Muscle of leg (tissue), 11 donors: ENCODE measurements around the gene API5. TPM values are rescaled to one million over a fixed set of nuclear protein-coding genes. Genes with fewer than 3 reads are reported as not detected.

Source experiments
- DNase-seq: peaks from one replicate; pipeline ENCODE4 v3.0.0; 2013
- H3K27ac ChIP-seq: one replicate; pipeline ENCODE4 v1.5.1; 2013; ENCODE audit warnings: mild to moderate bottlenecking, low read length, control low read depth
- H3K27me3 ChIP-seq: one replicate; pipeline ENCODE4 v1.6.1; 2013; ENCODE audit warnings: low read length; ENCODE audit not compliant: control insufficient read depth, insufficient read depth
- H3K36me3 ChIP-seq: one replicate; pipeline ENCODE4 v1.6.1; 2013; ENCODE audit warnings: low read length; ENCODE audit not compliant: control insufficient read depth, insufficient read depth
- H3K4me1 ChIP-seq: one replicate; pipeline ENCODE4 v1.6.1; 2013; ENCODE audit warnings: low read length; ENCODE audit not compliant: control insufficient read depth, insufficient read depth
- H3K4me3 ChIP-seq: one replicate; pipeline ENCODE4 v1.5.1; 2013; ENCODE audit warnings: low read length, control low read depth
- H3K9me3 ChIP-seq: replicated peaks from 2 replicates; pipeline ENCODE4 v1.6.1; 2013; ENCODE audit warnings: low read depth, low read length; ENCODE audit not compliant: control insufficient read depth
- WGBS: methylation state at CpG from one replicate; pipeline ENCODE4 v1.1.5; 2013; ENCODE audit warnings: missing lambda C conversion rate; ENCODE audit not compliant: insufficient coverage; 5-methylcytosine and 5-hydroxymethylcytosine counted together
- polyA plus RNA-seq, 8 donors: library from polyadenylated mRNA; unstranded; fragments of 120-200 nt; gene quantifications; one replicate each; pipeline versions ENCODE4 v1.2.1 to v1.2.3, GENCODE V29; 2013; ENCODE audit warnings: inconsistent platforms in 1 of 8, low replicate concordance in 1 of 8; ENCODE audit not compliant: insufficient read length in 8 of 8, insufficient read depth in 1 of 8
- total RNA-seq: library from RNA; stranded (reverse); fragments of 120-200 nt; gene quantifications from one replicate; pipeline ENCODE4 v1.2.4, GENCODE V29; 2013

The API5 gene
- total and polyA plus RNA-seq, 9 donors, result 32.7 to 55.3 (median 41.7) TPM

DNA sequence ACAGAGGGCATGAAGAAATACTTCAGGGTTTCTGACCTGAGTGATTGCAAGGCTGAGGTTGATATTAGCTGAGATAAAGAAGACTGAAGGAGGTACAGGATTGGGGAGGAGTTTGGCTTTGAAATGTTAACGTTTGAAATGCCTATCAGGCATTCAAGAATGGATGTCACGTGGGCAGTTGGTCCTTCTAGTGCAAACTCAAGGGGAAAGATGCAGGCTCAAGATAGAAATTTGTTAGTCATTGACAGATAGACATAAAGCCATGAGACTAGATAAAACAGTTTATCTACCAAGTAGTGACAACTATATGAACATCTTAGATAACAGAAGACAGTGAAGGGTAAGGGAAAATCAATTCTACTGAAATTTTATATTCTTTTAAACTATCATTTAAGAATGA, 70.0 kb downstream of the API5 start:
- no peaks in the 10 kb centered on the region for H3K4me1 ChIP-seq
- no peak overlapping the region for H3K4me3 ChIP-seq
- peaks cover 10% of the 10 kb centered on the region for H3K36me3 ChIP-seq
- WGBS, result 78% methylated on average over 1 of the region's 2 CpGs
- no peaks in the 10 kb centered on the region for H3K27me3 ChIP-seq
- H3K9me3 ChIP-seq, result no peaks in the 10 kb centered on the region
- DNase-seq, result no peak
- no peak overlapping the region for H3K27ac ChIP-seq

GRCh38 chr11:43382614-43383013, 70.8 kb downstream of the API5 start:
- Histone ChIP-seq H3K4me3 (no peak overlapping the region), H3K4me1 (no peaks in the 10 kb centered on the region), H3K9me3 (no peaks in the 10 kb centered on the region), H3K27ac (no peak overlapping the region), H3K27me3 (no peaks in the 10 kb centered on the region), H3K36me3 (peaks cover 16% of the 10 kb centered on the region)
- 100% methylated on average over 1 of the region's 1 CpG for WGBS
- DNase-seq, result no peak

GRCh38 chr11:43384393-43384792, 72.6 kb downstream of the API5 start:
- H3K27ac ChIP-seq, result no peak overlapping the region
- H3K4me1 ChIP-seq, result no peaks in the 10 kb centered on the region
- no peak for DNase-seq
- no peaks in the 10 kb centered on the region for H3K9me3 ChIP-seq
- no peaks in the 10 kb centered on the region for H3K27me3 ChIP-seq
- 91% methylated on average over 5 of the region's 5 CpGs for WGBS
- peaks cover 14% of the 10 kb centered on the region for H3K36me3 ChIP-seq
- no peak overlapping the region for H3K4me3 ChIP-seq

DNA sequence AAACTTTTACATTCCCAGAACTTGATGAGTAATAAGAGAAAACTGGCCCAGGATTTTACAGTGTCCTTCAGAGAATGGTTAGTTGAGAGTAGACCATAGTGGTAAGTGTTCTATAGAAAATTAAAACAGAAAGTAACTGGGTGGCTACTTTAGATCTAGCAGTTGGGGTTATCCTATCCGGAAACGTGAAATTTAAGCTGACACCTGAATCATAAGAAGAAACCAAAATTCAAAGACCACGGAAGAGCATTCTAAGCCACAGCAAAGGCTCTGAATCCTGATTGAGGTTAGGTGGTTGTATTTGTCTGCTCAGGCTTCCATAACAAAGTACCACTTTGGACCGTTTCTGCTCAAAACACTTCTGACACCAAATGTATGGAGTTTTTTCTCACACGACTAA, 80.9 kb downstream of the API5 start:
- H3K4me3 ChIP-seq, result no peak overlapping the region
- no peak overlapping the region for H3K27ac ChIP-seq
- no peaks in the 10 kb centered on the region for H3K9me3 ChIP-seq
- H3K36me3 ChIP-seq, result peaks cover 28% of the 10 kb centered on the region
- WGBS, result 88% methylated on average over 1 of the region's 5 CpGs
- no peaks in the 10 kb centered on the region for H3K4me1 ChIP-seq
- H3K27me3 ChIP-seq, result no peaks in the 10 kb centered on the region
- DNase-seq, result no peak

DNA sequence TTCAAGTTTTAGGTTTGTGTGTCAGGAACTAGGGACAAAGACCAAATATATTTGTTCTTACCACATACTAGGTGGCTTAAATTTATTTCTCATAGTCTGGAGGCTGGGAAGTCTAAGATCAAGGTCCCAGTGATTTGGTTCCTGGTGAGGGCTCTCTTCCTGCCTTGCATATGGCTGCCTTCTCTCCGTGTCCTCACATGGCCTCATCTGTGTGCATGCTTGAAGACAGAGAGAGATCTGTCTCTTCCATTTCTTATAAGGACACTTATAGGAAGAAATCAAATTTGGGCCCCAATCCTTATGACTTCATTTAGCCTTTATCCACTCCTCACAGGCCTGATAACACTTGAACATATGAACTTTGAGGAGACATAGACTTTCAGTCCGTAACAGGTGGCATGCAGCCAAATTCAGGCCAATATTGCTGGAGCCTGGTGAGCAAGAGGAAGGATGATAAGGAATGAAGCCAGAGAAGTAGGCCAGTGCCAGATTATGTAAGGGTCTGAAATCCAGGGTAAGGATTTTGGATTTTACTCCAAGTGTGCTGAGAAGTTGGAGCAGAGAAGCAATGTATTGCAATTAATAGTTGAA, 82.1 kb downstream of the API5 start:
- DNase-seq, result peak; percentile 3

More for the DNA sequence above, 82.1 kb downstream of the API5 start:
- Histone ChIP-seq H3K4me3 (no peak overlapping the region), H3K4me1 (no peaks in the 10 kb centered on the region), H3K27ac (no peak overlapping the region), H3K36me3 (peaks cover 31% of the 10 kb centered on the region), H3K9me3 (no peaks in the 10 kb centered on the region), H3K27me3 (no peaks in the 10 kb centered on the region)
- 73% methylated on average over 1 of the region's 2 CpGs for WGBS

Other genes with a start within 250 kb of the API5 start
- gene TTC17, start 46.9 kb downstream of the API5 start, total RNA-seq, result 71.6 TPM
- gene TTC17, start 46.9 kb downstream of the API5 start, polyA plus RNA-seq, result 10 to 100 TPM; 50.9 to 85.3 (median 59.5) TPM